Eye (tissue), 1 donor: Measurements from ENCODE around the gene NUAK2.
"Not testable (repeated sequence)": the region's sequence is repeated elsewhere in the genome, so short reads cannot be mapped to it uniquely, and the experiment has no call there.

Experiments
- DNase-seq: peaks from one replicate; pipeline ENCODE4 v3.0.0-alpha.2; 2015

The NUAK2 gene

GRCh38 chr1:205321162-205321958 lies at the start of gene NUAK2:
Gene NUAK2 (minus strand): TSS chr1:205321745. CDS start chr1:205321628, 117 bp downstream.
- peak; percentile 96 for DNase-seq

- DNase-seq = no peak
These were observed 49.2 kb upstream of the NUAK2 start for GRCh38 chr1:205370780-205371179.

- no peak for DNase-seq
These were observed 48.2 kb upstream of the NUAK2 start for GRCh38 chr1:205369701-205370123.

- DNase-seq = no peak
These were observed 46.9 kb upstream of the NUAK2 start for GRCh38 chr1:205368478-205368877.

GRCh38 chr1:205365945-205366463 lies 44.5 kb upstream of the NUAK2 start:
- peak; percentile 25 for DNase-seq

- DNase-seq = not testable (repeated sequence)
These were observed 43.5 kb upstream of the NUAK2 start for GRCh38 chr1:205365086-205365485.

GRCh38 chr1:205360891-205361290 lies 39.3 kb upstream of the NUAK2 start:
- no peak for DNase-seq

GRCh38 chr1:205359771-205360565 lies 38.4 kb upstream of the NUAK2 start:
- DNase-seq = peak; percentile 93

GRCh38 chr1:205358579-205358978 lies 37.0 kb upstream of the NUAK2 start:
- DNase-seq = no peak

- DNase-seq = no peak
These were observed 36.0 kb upstream of the NUAK2 start for GRCh38 chr1:205357567-205357966.

GRCh38 chr1:205356440-205357139 lies 35.0 kb upstream of the NUAK2 start, which contains the start of gene KLHDC8A:
Gene KLHDC8A (minus strand): TSS chr1:205356922. CDS start chr1:205343604, 13,318 bp downstream.
- peak; percentile 84 for DNase-seq

GRCh38 chr1:205355075-205355453 lies 33.5 kb upstream of the NUAK2 start:
- DNase-seq = no peak

- DNase-seq = peak; percentile 92
These were observed 32.9 kb upstream of the NUAK2 start for GRCh38 chr1:205354259-205355074.

GRCh38 chr1:205353612-205354011 lies 32.1 kb upstream of the NUAK2 start:
- DNase-seq = no peak

GRCh38 chr1:205353191-205353590 lies 31.6 kb upstream of the NUAK2 start:
- no peak for DNase-seq

GRCh38 chr1:205351984-205352713 lies 30.6 kb upstream of the NUAK2 start:
- DNase-seq = peak; percentile 89

- peak; percentile 81 for DNase-seq
These were observed 29.2 kb upstream of the NUAK2 start for GRCh38 chr1:205350691-205351141.

- DNase-seq = no peak
These were observed 28.6 kb upstream of the NUAK2 start for GRCh38 chr1:205350124-205350523.

GRCh38 chr1:205348554-205349487 lies 27.3 kb upstream of the NUAK2 start:
- peak; percentile 58 for DNase-seq

GRCh38 chr1:205346956-205347574 lies 25.5 kb upstream of the NUAK2 start:
- peak; percentile 66 for DNase-seq
